Measurements from ENCODE around the gene PDCD7.
"Not testable (repeated sequence)": the region's sequence is repeated elsewhere in the genome, so short reads cannot be mapped to it uniquely, and the experiment has no call there.

The PDCD7 gene

DNA sequence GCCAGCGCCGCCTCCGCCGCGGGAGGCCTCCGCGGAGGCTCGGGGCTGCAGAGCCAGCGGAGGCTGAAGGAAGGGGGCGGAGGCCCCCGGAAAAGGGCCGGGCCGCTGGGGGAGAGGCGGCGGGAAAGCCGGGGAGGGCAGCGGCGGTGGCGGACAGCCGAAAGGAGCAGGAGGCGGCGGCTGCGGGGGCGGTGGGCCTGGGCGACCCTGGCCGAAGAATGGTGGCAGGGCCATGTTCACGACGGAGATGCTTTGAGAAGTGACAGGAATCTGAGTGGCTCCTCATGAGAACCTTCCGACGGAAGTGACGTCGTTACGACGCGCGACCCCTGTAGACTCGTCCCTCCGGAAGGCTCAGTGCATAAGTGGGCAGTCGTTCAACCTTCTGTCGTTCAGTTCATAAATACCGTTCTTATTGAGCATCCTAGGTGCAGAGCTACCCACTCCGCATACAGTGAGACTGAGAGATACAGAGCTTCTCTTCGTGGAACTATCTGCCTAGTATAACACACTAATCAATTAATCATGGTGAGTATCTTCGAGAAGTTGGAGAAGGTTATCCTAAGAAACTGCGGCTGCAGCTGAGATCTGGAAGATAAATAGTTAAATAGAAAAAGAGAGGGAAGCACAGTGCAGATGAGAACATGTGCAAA lies at the start of gene PDCD7:
TSS of gene PDCD7 (minus strand) at position 261 of the 653 bp plus-strand sequence. CDS start at position 234, 27 bp downstream.
- peak; percentile 86 for DNase-seq

- DNase-seq = no peak
These were observed 48.9 kb upstream of the PDCD7 start for GRCh38 chr15:65182538-65182937.

DNA sequence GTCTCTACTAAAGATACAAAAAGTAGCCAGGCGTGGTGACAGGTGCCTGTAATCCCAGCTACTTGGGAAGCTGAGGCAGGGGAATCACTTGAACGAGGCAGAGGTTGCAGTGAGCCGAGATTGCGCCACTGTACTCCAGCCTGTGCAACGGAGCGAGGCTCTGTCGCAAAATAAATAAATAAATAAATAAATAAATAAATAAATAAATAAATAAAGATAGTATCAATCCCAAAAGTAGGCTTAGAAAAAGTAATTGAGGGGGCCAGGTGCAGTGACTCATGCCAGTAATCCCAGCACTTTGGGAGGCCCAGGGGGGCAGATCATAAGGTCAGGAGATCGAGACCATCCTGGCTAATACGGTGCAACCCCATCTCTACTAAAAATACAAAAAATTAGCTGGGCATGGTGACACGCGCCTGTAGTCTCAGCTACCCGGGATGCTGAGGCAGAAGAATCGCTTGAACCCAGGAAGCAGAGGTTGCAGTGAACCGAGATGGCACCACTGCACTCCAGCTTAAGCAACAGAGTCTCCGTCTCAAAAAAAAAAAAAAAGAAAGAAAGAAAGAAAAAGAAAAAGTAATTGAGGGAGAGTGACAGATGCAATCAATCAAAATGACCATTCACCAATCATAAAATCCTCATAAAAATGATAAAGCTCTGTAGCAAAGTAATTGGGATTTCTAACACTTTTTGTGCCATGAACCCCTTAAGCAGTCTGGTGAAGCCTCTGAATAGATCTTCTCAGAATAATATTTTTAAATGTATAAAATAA lies 48.2 kb upstream of the PDCD7 start:
- not testable (repeated sequence) for DNase-seq

- no peak for DNase-seq
These were observed 46.6 kb upstream of the PDCD7 start for GRCh38 chr15:65180167-65180566.

DNA sequence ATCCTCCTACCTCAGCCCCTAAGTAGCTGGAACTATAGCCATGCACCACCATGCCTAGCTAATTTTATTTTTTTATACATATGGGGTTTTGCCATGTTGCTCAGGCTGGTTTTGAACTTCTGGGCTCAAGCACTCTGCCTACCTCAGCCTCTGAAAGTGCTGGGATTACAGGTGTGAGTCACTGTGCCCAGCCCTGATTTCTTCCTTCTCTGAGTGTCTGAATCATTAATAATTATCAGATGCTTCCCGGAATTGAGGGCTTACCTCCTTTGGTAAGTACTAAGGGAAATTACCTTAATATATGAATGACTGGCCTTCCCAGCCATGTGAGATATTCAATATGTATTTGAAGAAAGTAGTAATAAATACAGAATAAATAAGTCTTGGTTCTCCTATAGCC lies 44.3 kb upstream of the PDCD7 start:
- no peak for DNase-seq

- no peak for DNase-seq
These were observed 42.4 kb upstream of the PDCD7 start for GRCh38 chr15:65176056-65176455.

DNA sequence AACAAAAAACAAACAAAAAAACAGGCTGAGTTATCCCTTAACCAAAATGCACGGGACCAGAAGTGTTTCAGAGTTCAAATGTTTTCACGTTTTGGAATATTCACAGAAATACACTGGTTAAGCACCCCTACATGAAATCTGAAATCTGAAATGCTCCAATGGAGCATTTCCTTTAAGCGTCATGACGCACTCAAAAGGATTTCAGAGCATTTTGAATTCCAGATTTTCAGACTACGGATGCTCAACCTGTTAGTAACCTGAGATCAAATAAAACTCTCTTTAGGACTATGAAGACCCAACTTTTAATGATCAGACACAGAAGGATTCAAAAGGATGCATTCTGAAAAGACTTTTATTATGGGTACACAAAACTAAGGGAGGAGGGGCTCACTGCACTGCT lies 41.9 kb upstream of the PDCD7 start:
- DNase-seq = no peak

- no peak for DNase-seq
These were observed 40.9 kb upstream of the PDCD7 start for GRCh38 chr15:65174509-65174908.

DNA sequence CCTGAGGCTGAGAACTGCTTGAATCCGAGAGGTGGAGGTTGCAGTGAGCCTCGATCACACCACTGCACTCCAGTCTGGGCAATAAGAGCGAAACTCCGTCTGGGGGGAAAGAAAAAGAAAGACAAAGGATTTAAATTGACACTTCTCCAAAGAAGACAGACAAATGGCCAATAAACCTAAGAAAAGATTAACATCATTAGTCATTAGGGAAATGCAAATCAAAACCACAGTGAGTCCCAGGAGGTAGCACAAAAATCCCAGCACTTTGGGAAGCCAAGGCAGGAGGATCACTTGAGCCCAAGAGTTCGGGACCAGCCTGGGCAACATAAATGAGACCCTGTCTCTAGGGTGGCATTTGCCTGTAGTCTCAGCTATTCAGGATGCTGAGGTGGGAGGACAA lies 38.9 kb upstream of the PDCD7 start:
- DNase-seq = no peak

DNA sequence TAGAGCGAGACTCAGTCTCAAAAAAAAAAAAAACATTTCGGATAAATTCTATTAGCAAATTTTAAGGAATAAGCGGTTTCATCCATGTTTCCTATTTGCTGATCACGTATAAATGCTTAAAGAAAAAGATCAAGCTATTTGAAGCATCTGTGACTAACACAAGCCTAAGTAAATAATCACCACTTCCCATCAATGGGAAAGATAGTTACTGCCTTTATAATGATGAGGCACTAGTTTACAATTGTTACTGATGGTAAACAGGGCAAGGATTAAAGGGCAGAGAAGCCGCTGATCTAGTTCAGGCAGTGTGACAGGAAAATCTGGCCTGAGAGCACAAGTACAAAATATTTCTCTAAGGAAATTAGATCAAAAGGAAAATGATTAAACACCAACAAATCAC lies 37.8 kb upstream of the PDCD7 start:
- no peak for DNase-seq

DNA sequence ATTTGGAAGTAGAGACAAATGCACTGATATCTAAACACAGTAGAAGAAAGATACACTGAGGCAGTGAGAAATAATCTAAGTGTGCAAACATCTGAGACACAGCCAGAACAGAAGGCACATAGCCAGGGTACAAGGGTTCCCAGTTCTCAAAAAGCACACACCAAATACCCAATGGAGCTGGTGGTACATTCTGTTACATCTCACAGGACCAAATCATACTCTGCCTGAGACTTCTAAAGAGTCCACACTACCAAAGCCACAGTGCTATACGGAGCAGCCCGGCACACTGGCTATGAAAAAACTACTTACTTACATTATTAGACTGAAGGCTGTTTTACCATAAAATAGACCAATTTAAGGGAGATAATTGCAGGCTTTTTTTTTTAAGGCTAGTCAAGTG lies 32.3 kb upstream of the PDCD7 start:
- DNase-seq = no peak

- no peak for DNase-seq
These were observed 30.5 kb upstream of the PDCD7 start for GRCh38 chr15:65164139-65164538.

DNA sequence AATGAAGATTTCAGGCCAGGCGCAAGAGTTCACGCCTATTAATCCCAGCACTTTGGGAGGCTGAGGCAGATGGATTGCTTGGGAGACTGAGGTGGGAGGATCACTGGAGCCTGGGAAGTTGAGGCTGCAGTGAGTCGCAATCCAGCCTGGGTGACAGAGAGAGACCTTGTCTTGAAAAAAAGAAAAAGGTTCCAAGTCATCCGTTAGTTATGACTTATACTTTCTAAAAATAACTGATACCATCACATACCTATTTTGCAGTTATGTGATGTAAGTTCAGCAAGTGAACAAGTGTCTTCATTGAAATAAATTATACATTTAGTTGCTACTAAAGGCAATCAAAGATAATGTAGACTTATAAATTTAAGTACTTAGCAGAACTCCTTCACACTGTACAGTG lies 29.4 kb upstream of the PDCD7 start:
- no peak for DNase-seq

- no peak for DNase-seq
These were observed 23.1 kb upstream of the PDCD7 start for GRCh38 chr15:65156692-65157091.

GRCh38 chr15:65154720-65155119 lies 21.1 kb upstream of the PDCD7 start:
- no peak for DNase-seq

DNA sequence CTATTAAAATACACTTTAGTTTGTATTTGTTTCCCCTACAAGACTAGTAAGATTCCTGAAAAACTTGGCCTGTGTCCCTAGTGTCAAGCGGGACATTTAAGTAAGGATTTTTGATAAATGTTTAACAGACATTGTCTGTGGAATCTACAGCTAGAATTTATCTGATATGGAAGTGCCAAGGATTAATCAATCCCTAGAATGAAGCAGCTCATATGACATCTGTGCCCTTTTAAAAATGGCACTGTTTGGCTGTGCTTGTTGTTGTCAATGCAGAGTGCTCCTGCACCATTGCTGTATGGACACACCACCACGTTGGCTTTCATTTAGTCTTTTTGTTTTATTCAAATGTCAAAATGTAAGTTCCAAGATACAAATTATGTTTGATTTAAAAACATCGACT lies 14.3 kb upstream of the PDCD7 start:
- DNase-seq = no peak

- no peak for DNase-seq
These were observed 12.8 kb upstream of the PDCD7 start for GRCh38 chr15:65146438-65146837.

DNA sequence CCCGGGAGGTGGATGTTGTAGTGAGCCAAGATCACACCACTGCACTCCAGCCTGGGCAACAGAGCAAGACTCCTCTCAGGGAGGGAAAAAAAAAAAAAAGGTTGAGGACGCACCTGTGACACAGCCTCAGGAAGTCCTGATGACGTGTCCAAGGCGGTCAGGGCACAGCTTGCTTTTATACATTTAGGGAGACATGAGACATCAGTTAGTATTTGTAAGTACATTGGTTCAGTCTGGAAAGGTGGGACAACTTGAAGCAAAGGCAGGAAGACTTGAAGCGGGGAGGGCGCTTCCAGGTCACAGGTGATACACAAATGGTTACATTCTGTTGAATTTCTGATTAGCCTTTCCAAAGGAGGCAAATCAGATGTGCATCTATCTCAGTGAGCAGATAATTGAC lies 5.0 kb upstream of the PDCD7 start:
- DNase-seq = not testable (repeated sequence)

DNA sequence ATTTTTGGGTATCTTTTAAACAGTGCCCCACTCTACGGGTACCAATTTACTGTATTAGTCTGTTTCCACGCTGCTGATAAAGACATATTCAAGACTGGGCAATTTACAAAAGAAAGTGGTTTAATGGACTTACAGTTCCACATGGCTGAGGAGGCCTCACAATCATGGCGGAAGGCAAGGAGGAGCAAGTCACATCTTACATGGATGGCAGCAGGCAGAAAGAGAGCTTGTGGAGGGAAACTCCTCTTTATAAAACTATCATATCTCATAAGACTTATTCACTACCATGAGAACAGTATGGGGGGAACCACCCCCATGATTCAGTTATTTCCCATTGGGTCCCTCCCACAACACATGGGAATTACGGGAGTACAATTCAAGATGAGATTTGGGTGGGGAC lies 4.3 kb upstream of the PDCD7 start:
- DNase-seq = not testable (repeated sequence)

- not testable (repeated sequence) for DNase-seq
These were observed 3.5 kb upstream of the PDCD7 start for GRCh38 chr15:65137089-65137488.

GRCh38 chr15:65134538-65134937 lies 930 bp upstream of the PDCD7 start:
- DNase-seq = no peak

- no peak for DNase-seq
These were observed 595 bp downstream of the PDCD7 start for GRCh38 chr15:65132878-65133547.

GRCh38 chr15:65130941-65131340 lies 2.7 kb downstream of the PDCD7 start:
- DNase-seq = no peak

GRCh38 chr15:65115542-65115941 lies 18.1 kb downstream of the PDCD7 start:
- DNase-seq = no peak
